Adrenal gland (tissue), 5 donors: ENCODE measurements around the gene COL23A1.

Source experiments
- POLR2A ChIP-seq, 2 donors: fragments of 450-650 bp; IDR thresholded peaks; one replicate each; pipeline ENCODE4 v1.6.1; 2017; ENCODE audit warnings: antibody characterized with exemption in 2 of 2, mild to moderate bottlenecking in 2 of 2, moderate library complexity in 1 of 2
- TF ChIP-seq, protein P1 (sequence below), 6 experiments: fragments of 450-650 bp in 4 of 6; fragments of 200-600 bp in 2 of 6; sonication (generic) in 1 of 6; IDR thresholded peaks; 1 replicate in 5 of 6; 2 replicates in 1 of 6; pipeline versions ENCODE4 v1.5.1 to v1.8.0; 2016 to 2021; ENCODE audit warnings: antibody characterized with exemption in 6 of 6, mild to moderate bottlenecking in 2 of 6, moderate library complexity in 1 of 6
- donor health status: DM: no; HTN: no; CAD: no.

- TF ChIP-seq, protein P1, sequence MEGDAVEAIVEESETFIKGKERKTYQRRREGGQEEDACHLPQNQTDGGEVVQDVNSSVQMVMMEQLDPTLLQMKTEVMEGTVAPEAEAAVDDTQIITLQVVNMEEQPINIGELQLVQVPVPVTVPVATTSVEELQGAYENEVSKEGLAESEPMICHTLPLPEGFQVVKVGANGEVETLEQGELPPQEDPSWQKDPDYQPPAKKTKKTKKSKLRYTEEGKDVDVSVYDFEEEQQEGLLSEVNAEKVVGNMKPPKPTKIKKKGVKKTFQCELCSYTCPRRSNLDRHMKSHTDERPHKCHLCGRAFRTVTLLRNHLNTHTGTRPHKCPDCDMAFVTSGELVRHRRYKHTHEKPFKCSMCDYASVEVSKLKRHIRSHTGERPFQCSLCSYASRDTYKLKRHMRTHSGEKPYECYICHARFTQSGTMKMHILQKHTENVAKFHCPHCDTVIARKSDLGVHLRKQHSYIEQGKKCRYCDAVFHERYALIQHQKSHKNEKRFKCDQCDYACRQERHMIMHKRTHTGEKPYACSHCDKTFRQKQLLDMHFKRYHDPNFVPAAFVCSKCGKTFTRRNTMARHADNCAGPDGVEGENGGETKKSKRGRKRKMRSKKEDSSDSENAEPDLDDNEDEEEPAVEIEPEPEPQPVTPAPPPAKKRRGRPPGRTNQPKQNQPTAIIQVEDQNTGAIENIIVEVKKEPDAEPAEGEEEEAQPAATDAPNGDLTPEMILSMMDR (IDR thresholded peaks at IDR 0.05), result no peak
- no peak for TF ChIP-seq POLR2A (IDR thresholded peaks at IDR 0.05)
Observed at GRCh38 chr5:178281331-178281730, 308.9 kb downstream of the COL23A1 start.
